ENCODE data around the gene STYK1. TPM values are rescaled to one million over a fixed set of nuclear protein-coding genes. Genes with fewer than 3 reads are reported as not detected.

STYK1 gene
- total and polyA plus RNA-seq, 9 of the 15 experiments (the other 6 are each of a cell fraction or from before 2014, with no cell fraction given), result 0.31 to 1.8 (median 0.64) TPM

DNA sequence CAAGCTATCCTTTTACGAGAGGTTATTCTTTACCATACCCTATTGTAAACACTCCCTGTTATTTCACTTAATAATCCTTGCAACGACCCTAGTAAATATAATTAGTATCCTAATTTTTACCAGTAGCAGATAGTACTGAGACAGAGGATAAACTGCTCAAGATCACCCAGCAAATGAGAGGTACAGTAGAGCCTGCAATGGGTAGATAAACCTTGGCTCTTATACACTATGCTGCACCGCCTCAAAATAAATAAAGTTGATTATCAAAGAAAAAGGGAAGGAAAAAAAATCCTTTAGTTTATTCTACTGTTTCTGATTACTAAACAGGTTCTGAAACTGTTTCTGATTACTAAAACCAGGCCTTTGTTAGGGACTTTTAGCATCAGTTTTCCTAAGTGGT, 26.7 kb upstream of the STYK1 start:
- peaks cover 81% of the 10 kb centered on the region for H3K36me3 ChIP-seq (ENCODE audit: control insufficient read depth, insufficient read depth, low read length)

More for the DNA sequence above, 26.7 kb upstream of the STYK1 start:
- H3K4me2 ChIP-seq (ENCODE audit: insufficient read depth, low read length), result no peak overlapping the region
- no peaks in the 10 kb centered on the region for H3K9me1 ChIP-seq (ENCODE audit: control insufficient read depth, insufficient read depth, low read length)
- ChIA-PET CTCF (ENCODE audit: low intra/inter-chr PET ratio) (no interaction called here), POLR2A (no interaction called here)
- no peaks in the 10 kb centered on the region for H3K4me1 ChIP-seq (replicated peaks in 1 of 2; ENCODE audit: control insufficient read depth in 2 of 2, insufficient read depth in 2 of 2, low read length in 2 of 2)
- H3K27ac ChIP-seq (ENCODE audit: extremely low read depth, low read depth, low read length), result no peak overlapping the region
- no peak for FAIRE-seq
- H4K20me1 ChIP-seq (replicated peaks; ENCODE audit: control insufficient read depth, insufficient read depth, low read length), result no peaks in the 10 kb centered on the region
- no peak overlapping the region for H3K9ac ChIP-seq (ENCODE audit: insufficient read depth in 1 of 2, low read depth in 2 of 2, low read length in 2 of 2)
- in situ Hi-C loops (cut with MboI) (no loop called here), intact Hi-C loops (cut with micrococcal nuclease) (no loop called here)
- 77% methylated on average over 2 of the region's 3 CpGs for WGBS (ENCODE audit: insufficient coverage, low coverage, missing lambda C conversion rate)
- no peak for DNase-seq (ENCODE audit: extremely low read depth in 1 of 4, low spot score in 3 of 4)
- no peaks in the 10 kb centered on the region for H3K27me3 ChIP-seq (ENCODE audit: control insufficient read depth in 2 of 2, insufficient read depth in 2 of 2, low read length in 2 of 2)
- H3K4me3 ChIP-seq, result no peak overlapping the region
- BruUV-seq (replicated peaks), result no TSS peak
- no peak for ATAC-seq
- H3K9me3 ChIP-seq (replicated peaks; ENCODE audit: control insufficient read depth, insufficient read depth, low read depth, low read length), result no peaks in the 10 kb centered on the region
- H3K79me2 ChIP-seq (ENCODE audit: control insufficient read depth, insufficient read depth, low read length), result no peaks in the 10 kb centered on the region
- no peak for TF ChIP-seq NR2C2 (CRISPR knock-in tag; IDR thresholded peaks at IDR 0.05)
- no peak for TF ChIP-seq NR2C2 (tag; IDR thresholded peaks at IDR 0.05)
- TF ChIP-seq FOXO4 (CRISPR knock-in tag; IDR thresholded peaks at IDR 0.05), result no peak
- no peak for TF ChIP-seq ZNF146 (CRISPR knock-in tag; IDR thresholded peaks at IDR 0.05; ENCODE audit: unreplicated experiment)
- TF ChIP-seq, protein P1, sequence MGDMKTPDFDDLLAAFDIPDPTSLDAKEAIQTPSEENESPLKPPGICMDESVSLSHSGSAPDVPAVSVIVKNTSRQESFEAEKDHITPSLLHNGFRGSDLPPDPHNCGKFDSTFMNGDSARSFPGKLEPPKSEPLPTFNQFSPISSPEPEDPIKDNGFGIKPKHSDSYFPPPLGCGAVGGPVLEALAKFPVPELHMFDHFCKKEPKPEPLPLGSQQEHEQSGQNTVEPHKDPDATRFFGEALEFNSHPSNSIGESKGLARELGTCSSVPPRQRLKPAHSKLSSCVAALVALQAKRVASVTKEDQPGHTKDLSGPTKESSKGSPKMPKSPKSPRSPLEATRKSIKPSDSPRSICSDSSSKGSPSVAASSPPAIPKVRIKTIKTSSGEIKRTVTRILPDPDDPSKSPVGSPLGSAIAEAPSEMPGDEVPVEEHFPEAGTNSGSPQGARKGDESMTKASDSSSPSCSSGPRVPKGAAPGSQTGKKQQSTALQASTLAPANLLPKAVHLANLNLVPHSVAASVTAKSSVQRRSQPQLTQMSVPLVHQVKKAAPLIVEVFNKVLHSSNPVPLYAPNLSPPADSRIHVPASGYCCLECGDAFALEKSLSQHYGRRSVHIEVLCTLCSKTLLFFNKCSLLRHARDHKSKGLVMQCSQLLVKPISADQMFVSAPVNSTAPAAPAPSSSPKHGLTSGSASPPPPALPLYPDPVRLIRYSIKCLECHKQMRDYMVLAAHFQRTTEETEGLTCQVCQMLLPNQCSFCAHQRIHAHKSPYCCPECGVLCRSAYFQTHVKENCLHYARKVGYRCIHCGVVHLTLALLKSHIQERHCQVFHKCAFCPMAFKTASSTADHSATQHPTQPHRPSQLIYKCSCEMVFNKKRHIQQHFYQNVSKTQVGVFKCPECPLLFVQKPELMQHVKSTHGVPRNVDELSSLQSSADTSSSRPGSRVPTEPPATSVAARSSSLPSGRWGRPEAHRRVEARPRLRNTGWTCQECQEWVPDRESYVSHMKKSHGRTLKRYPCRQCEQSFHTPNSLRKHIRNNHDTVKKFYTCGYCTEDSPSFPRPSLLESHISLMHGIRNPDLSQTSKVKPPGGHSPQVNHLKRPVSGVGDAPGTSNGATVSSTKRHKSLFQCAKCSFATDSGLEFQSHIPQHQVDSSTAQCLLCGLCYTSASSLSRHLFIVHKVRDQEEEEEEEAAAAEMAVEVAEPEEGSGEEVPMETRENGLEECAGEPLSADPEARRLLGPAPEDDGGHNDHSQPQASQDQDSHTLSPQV (IDR thresholded peaks at IDR 0.05), result no peak
- H2AFZ ChIP-seq (ENCODE audit: low read depth, low read length), result no peak overlapping the region

Measured in K562 (cell line).